Activated CD8-positive, alpha-beta memory T cell treated with anti-CD3 and anti-CD28 coated beads, Interleukin-2, amount 10 ng/mL, durations not matched to agents 7 days and 5 days (primary cell): ENCODE measurements around the gene TAF1B. TPM values are rescaled to one million over a fixed set of nuclear protein-coding genes. Genes with fewer than 3 reads are reported as not detected.

Experiments used
- ATAC-seq: fragments of 150-1000 bp; cut with Tn5 transposase; one replicate; pipeline ENCODE4 v1.10.0; 2021; ENCODE audit warnings: moderate library complexity
- CTCF ChIA-PET: fragments of 350-600 bp; sonication (Branson Sonifier 250); formaldehyde crosslinking; loops from one replicate; lab custom pipeline; 2021; ENCODE audit warnings: antibody characterized with exemption; lab: Charles Lee
- DNase-seq: peaks from one replicate; pipeline ENCODE4 v3.0.0-alpha.2; 2020
- H3K27ac Mint-ChIP-seq: one replicate; pipeline ENCODE4 v1.8.0; 2021; ENCODE audit warnings: mild to moderate bottlenecking, mixed read lengths
- H3K27me3 Mint-ChIP-seq: one replicate; pipeline ENCODE4 v1.8.0; 2021; ENCODE audit warnings: mixed read lengths
- H3K36me3 Mint-ChIP-seq: one replicate; pipeline ENCODE4 v1.8.0; 2021; ENCODE audit warnings: mild to moderate bottlenecking, mixed read lengths
- H3K4me1 Mint-ChIP-seq: one replicate; pipeline ENCODE4 v1.8.0; 2021; ENCODE audit warnings: mixed read lengths
- H3K4me3 Mint-ChIP-seq: one replicate; pipeline ENCODE4 v1.8.0; 2021; ENCODE audit warnings: mild to moderate bottlenecking, moderate library complexity, mixed read lengths
- H3K9me3 Mint-ChIP-seq: one replicate; pipeline ENCODE4 v1.8.0; 2022; ENCODE audit warnings: low read depth, mixed read lengths
- total RNA-seq, 2 experiments: library from RNA; stranded (reverse); gene quantifications; one replicate each; pipeline ENCODE4 v1.2.3, GENCODE V29; 2021

Gene TAF1B
- total RNA-seq, 2 experiments from 2014 or later: 29.5 to 31.2 TPM

DNA sequence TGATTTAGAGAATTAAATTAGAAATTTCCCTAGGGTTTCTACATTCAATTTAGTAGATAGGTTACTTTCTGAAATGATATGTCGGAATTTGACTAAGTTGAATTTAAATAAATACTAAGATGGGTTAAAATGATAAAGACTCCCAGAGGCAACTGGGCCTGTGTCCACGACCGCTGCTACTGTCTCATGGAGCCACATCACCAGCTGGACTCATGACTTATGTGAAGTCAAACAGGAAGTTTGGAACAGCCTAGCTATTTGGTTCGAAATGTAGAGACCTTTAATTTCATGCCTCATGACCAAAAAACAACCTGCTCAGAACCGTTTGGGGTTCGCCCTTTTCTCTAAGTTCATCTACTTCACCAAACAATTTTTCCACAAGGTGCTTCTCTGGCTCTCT lies 130.4 kb downstream of the TAF1B start:
- ATAC-seq (no peak), DNase-seq (no peak)
- Mint-ChIP-seq H3K27ac (no peak overlapping the region), H3K4me3 (no peak overlapping the region), H3K27me3 (peaks cover 12% of the 10 kb centered on the region), H3K36me3 (peaks cover 2% of the 10 kb centered on the region), H3K4me1 (peaks cover 9% of the 10 kb centered on the region), H3K9me3 (no peaks in the 10 kb centered on the region)
- CTCF ChIA-PET: no interaction called here

- H3K4me3 Mint-ChIP-seq: no peak overlapping the region
- H3K9me3 Mint-ChIP-seq: no peaks in the 10 kb centered on the region
- no peak for ATAC-seq
- peaks cover 9% of the 10 kb centered on the region for H3K4me1 Mint-ChIP-seq
- peaks cover 12% of the 10 kb centered on the region for H3K27me3 Mint-ChIP-seq
- H3K36me3 Mint-ChIP-seq: peaks cover 2% of the 10 kb centered on the region
- no peak for DNase-seq
- CTCF ChIA-PET: interaction anchor here (0.9 to 1.2 kb wide), 2 partner anchors 19 to 174 kb away, joined by 3 read pairs; no protein-coding TSS in a partner anchor
- H3K27ac Mint-ChIP-seq: no peak overlapping the region
Observed at GRCh38 chr2:9974343-9974742, 131.1 kb downstream of the TAF1B start.

DNA sequence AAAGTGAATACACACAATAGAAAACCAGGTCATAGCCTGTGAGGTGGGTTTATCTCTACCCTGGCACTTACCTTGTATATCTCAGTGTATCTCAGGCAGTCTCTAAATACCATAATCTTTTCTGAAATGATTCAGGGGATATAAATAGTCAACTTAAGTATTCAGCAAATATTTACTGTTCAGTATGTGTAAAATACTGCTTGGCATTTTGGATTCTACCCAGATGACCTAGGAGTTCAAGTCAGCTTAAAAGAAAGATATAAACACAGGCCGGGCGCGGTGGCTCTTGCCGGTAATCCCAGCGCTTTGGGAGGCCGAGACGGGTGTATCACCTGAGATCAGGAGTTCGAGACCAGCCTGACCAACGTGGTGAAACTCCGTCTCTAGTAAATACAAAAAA lies 132.1 kb downstream of the TAF1B start:
- no peaks in the 10 kb centered on the region for H3K9me3 Mint-ChIP-seq
- no peak for ATAC-seq
- peaks cover 16% of the 10 kb centered on the region for H3K27me3 Mint-ChIP-seq
- no peak overlapping the region for H3K27ac Mint-ChIP-seq
- CTCF ChIA-PET: interaction anchor here (1.2 to 1.6 kb wide), 3 partner anchors 9 to 175 kb away, joined by 3 to 7 read pairs (median 5); no protein-coding TSS in a partner anchor
- H3K4me3 Mint-ChIP-seq: no peak overlapping the region
- peaks cover 2% of the 10 kb centered on the region for H3K36me3 Mint-ChIP-seq
- peaks cover 13% of the 10 kb centered on the region for H3K4me1 Mint-ChIP-seq
- DNase-seq: no peak

DNA sequence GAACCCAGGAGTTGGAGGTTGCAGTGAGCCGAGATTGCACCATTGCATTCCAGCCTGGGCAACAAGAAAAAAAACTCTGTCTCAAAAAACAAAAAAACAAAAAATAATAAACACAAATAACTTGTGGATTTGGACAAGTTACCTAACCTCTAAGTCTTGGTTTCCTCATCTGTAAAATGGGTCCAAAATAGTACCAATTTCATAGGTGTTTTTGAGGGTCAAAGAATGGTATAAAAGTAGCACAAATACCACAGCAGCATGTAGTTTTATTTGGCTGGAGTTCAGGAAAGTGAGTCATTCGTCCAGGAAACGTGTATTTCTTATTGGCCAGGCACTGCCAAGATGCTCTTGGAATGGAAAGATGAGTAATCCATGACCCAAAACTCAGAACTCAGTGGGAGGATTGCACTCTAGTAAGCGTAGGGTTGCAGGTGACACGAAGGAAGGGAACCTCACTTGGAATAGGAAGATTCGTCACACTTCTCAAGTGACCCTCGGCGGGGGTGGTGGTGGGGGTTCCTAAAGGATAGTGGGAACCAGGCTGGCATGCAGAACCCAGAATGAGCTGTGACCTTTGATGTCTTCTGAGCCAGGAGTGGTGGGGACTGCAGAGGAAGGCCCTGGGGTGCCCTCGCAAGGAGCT lies 132.7 kb downstream of the TAF1B start:
- no peak for DNase-seq
- peaks cover 2% of the 10 kb centered on the region for H3K36me3 Mint-ChIP-seq
- H3K4me1 Mint-ChIP-seq: peaks cover 17% of the 10 kb centered on the region
- ATAC-seq: no peak
- no peak overlapping the region for H3K27ac Mint-ChIP-seq
- no peak overlapping the region for H3K4me3 Mint-ChIP-seq
- CTCF ChIA-PET: interaction anchor here (1.3 to 1.6 kb wide), 3 partner anchors 9 to 162 kb away, joined by 4 to 7 read pairs (median 5); no protein-coding TSS in a partner anchor
- H3K27me3 Mint-ChIP-seq: peaks cover 20% of the 10 kb centered on the region
- no peaks in the 10 kb centered on the region for H3K9me3 Mint-ChIP-seq

DNA sequence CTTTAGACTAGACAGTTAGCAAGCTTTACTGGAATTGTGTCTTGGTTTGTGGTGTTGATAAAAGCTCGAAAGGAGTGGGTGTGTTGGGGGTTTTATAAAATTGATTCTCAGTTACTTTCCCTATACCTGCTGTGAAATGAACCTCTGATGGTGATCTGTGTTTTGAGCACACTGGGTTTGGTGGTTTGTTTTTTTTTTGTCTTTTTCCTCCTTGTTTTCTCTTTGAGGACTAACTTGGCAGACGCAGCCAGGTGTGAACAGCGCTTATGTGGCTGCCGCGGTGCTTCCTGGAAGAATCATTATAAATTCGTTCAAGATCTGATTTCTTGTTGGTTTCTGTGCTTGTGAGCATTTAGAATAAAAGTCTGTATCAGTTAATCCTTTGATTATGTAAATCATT lies 136.7 kb downstream of the TAF1B start:
- DNase-seq (no peak), ATAC-seq (no peak)
- CTCF ChIA-PET: interaction anchor here (0.8 to 1.2 kb wide), 2 partner anchors 69 to 181 kb away, joined by 3 to 5 read pairs; no protein-coding TSS in a partner anchor
- H3K9me3 Mint-ChIP-seq: no peaks in the 10 kb centered on the region
- peaks cover 2% of the 10 kb centered on the region for H3K36me3 Mint-ChIP-seq
- peaks cover 22% of the 10 kb centered on the region for H3K4me1 Mint-ChIP-seq
- no peak overlapping the region for H3K27ac Mint-ChIP-seq
- peaks cover 32% of the 10 kb centered on the region for H3K27me3 Mint-ChIP-seq
- no peak overlapping the region for H3K4me3 Mint-ChIP-seq

DNA sequence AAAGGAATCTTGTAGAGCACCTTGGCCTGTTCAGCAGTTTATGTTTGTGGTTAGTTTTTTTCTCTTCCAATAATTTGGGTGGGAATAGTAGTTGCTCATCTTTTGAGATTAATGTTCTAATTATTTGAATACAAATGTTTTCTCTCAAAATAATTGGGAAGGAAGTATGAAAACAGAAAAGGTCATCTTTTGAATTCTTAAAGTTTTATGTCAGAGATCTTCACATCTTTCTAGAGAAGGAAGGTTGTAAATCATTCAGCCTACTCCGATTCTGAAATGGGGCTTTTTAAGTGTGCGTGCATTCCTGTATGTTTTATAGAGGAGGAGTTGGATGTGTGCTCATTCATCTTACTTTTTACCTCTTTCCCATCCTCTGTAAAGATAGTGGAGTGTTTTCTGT lies 137.2 kb downstream of the TAF1B start:
- H3K27me3 Mint-ChIP-seq: peaks cover 37% of the 10 kb centered on the region
- ATAC-seq (no peak), DNase-seq (no peak)
- no peak overlapping the region for H3K4me3 Mint-ChIP-seq
- peaks cover 22% of the 10 kb centered on the region for H3K4me1 Mint-ChIP-seq
- peaks cover 2% of the 10 kb centered on the region for H3K36me3 Mint-ChIP-seq
- CTCF ChIA-PET: interaction anchor here (1.2 to 7.9 kb wide), 6 partner anchors 10 to 181 kb away, joined by 3 to 169 read pairs (median 4); no protein-coding TSS in a partner anchor
- no peaks in the 10 kb centered on the region for H3K9me3 Mint-ChIP-seq
- H3K27ac Mint-ChIP-seq: no peak overlapping the region

GRCh38 chr2:9981655-9982054 lies 138.4 kb downstream of the TAF1B start:
- H3K4me1 Mint-ChIP-seq: peaks cover 13% of the 10 kb centered on the region
- H3K27me3 Mint-ChIP-seq: peaks cover 37% of the 10 kb centered on the region
- H3K9me3 Mint-ChIP-seq: no peaks in the 10 kb centered on the region
- no peak for ATAC-seq
- CTCF ChIA-PET: interaction anchor here (0.6 to 7.9 kb wide), 7 partner anchors 9 to 495 kb away, joined by 3 to 169 read pairs (median 4); no protein-coding TSS in a partner anchor
- DNase-seq: no peak
- no peak overlapping the region for H3K27ac Mint-ChIP-seq
- peaks cover 2% of the 10 kb centered on the region for H3K36me3 Mint-ChIP-seq
- no peak overlapping the region for H3K4me3 Mint-ChIP-seq

DNA sequence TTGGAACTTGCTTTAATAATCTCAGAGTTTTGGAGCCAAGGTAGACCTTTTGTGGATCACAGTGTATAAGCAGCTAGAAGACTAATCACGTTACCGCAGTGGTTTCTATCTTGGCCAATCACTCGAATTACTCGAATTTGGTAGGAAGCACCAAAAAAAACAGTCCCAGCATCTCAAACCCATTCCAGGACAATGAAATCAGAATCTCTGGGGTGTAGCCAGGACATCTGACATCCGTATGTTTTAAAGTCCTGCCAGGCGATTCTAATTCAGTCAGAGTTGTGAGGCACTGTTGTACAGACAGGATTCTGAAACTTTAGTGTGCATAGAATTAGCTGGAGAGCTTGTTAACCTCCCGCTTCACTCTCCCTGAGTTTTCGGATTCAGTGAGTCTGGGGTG lies 139.0 kb downstream of the TAF1B start:
- H3K4me3 Mint-ChIP-seq: no peak overlapping the region
- H3K4me1 Mint-ChIP-seq: peaks cover 13% of the 10 kb centered on the region
- CTCF ChIA-PET: interaction anchor here (1.7 to 7.9 kb wide), 4 partner anchors 8 to 142 kb away, joined by 3 to 169 read pairs (median 26); no protein-coding TSS in a partner anchor
- no peaks in the 10 kb centered on the region for H3K9me3 Mint-ChIP-seq
- H3K27me3 Mint-ChIP-seq: peaks cover 35% of the 10 kb centered on the region
- ATAC-seq (no peak), DNase-seq (no peak)
- H3K27ac Mint-ChIP-seq: no peak overlapping the region
- peaks cover 2% of the 10 kb centered on the region for H3K36me3 Mint-ChIP-seq

DNA sequence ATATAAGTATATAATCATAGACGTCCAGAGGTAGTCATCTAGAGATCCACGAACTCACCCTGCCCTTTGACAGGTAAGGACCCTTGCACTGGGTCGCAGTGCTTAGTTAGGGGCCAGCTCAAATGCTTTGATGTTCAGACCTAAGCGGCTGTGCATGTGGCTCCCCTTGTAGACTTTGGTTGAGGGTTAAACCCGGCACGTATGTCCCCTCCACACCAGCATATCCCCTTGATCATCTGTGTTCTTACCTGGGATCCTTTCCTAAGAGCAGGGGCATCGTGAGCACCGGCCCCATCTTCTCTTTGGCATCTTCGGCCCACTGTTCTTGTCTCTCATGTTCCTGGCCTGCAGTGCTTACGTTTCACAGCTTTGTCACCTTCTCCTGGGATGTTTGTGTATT lies 139.6 kb downstream of the TAF1B start:
- Mint-ChIP-seq H3K27me3 (peaks cover 35% of the 10 kb centered on the region), H3K27ac (no peak overlapping the region), H3K36me3 (peaks cover 2% of the 10 kb centered on the region), H3K9me3 (no peaks in the 10 kb centered on the region), H3K4me1 (peaks cover 13% of the 10 kb centered on the region), H3K4me3 (no peak overlapping the region)
- ATAC-seq (no peak), DNase-seq (no peak)
- CTCF ChIA-PET: interaction anchor here (1.0 to 7.9 kb wide), 12 partner anchors 11 to 452 kb away, joined by 3 to 169 read pairs (median 12); no protein-coding TSS in a partner anchor

- ATAC-seq (no peak), DNase-seq (peak; percentile 18)
- Mint-ChIP-seq H3K4me1 (peaks cover 13% of the 10 kb centered on the region), H3K4me3 (no peak overlapping the region), H3K9me3 (no peaks in the 10 kb centered on the region), H3K27me3 (peaks cover 28% of the 10 kb centered on the region), H3K27ac (no peak overlapping the region), H3K36me3 (no peaks in the 10 kb centered on the region)
- CTCF ChIA-PET: interaction anchor here (0.8 to 7.9 kb wide), 41 partner anchors 10 to 752 kb away, joined by 3 to 169 read pairs (median 6); partner anchors contain the start of genes KLF11 and TAF1B
Observed at GRCh38 chr2:9983401-9984216, 140.3 kb downstream of the TAF1B start.

Other genes with a start within 250 kb of the TAF1B start
- gene YWHAQ, start 212.5 kb upstream of the TAF1B start, total RNA-seq: 100 to 1,000 TPM; 300 to 316 TPM
- 1 to 10 TPM in 1 of 2 experiments, under 1 TPM in 1; 0.64 to 1.0 TPM for gene GRHL1, start 108.2 kb downstream of the TAF1B start, total RNA-seq
- gene KLF11, start 200.1 kb downstream of the TAF1B start, total RNA-seq: 10 to 100 TPM; 10.4 to 11.0 TPM
- under 1 TPM in 1 of 2 experiments, not detected in 1; 0.75 TPM for gene CYS1, start 236.9 kb downstream of the TAF1B start, total RNA-seq